Epidermal melanocyte (primary cell): ENCODE data around the gene GRIN2C.
A peak's percentile ranks its signal among the peaks of the same experiment; 100 is the strongest.
"Not testable (repeated sequence)": the region's sequence is repeated elsewhere in the genome, so short reads cannot be mapped to it uniquely, and the experiment has no call there.

Experiments used
- DNase-seq: peaks from one replicate; pipeline ENCODE4 v3.0.0; 2011; ENCODE audit warnings: low spot score; ENCODE audit not compliant: insufficient read length

GRIN2C gene

DNA sequence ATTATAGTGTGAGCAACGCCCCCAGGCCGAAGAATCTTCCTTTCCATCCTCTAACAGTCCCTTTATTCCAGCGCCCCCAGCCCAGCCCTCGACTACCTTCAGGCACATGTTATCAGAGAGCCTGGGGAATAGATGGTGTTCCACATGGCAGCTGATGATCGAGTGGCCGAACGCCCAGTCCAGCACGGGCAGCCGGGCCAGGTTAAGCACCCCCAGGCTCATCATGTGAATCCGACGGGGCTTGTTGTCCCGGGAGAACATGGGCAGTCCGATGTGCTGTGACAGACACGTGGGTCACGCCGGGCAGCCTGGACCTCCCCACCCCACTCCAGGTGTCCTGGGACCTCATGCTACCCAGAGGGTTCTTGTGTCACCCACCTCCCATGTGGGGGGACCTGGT is 19.6 kb upstream of the GRIN2C start:
- DNase-seq = no peak

DNA sequence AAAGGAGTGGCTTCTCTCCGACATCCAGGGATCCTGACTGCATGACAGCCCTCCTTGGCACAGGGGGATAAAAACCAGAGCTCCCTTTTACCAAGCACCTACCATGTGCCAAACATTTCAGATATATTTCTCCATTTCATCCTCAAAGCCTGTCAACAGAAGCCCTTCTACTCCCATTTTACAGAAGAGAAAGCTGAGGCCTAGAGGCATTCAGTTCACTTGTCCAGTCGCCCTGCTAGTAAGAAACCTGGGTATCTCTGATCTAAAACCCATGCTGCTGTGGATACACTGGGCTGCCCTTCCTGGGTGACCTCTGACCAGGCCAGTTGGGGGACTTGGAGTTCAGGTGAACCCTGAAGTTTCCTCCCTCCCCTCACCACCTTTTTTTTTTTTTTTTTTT is 19.0 kb upstream of the GRIN2C start:
- DNase-seq = no peak

- DNase-seq = no peak
These were observed 18.2 kb upstream of the GRIN2C start for GRCh38 chr17:74877592-74878548.

- DNase-seq = no peak
These were observed 16.4 kb upstream of the GRIN2C start for GRCh38 chr17:74875977-74876593.

GRCh38 chr17:74875155-74875976 is 15.7 kb upstream of the GRIN2C start:
- DNase-seq = no peak

DNA sequence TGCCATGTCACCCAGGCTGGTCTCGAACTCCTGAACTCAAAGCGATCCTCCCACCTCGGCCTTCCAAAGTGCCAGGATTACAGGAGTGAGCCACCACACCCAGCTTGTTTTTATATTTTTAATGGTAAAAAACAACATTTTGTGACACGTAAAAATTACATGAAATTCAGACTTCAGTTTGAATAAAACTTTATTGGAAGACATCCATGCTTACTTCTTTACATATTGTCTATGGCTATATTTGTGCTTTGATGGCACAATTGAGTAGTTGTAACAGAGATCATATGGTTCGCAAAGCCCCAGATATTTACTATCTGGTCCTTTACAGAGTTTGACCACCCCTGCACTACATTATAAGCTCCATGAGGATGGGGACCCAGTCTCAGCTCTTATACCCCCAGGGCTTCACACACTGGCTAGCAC is 14.9 kb upstream of the GRIN2C start:
- DNase-seq = no peak

- no peak for DNase-seq
These were observed 14.4 kb upstream of the GRIN2C start for GRCh38 chr17:74873874-74874614.

GRCh38 chr17:74873037-74873873 is 13.6 kb upstream of the GRIN2C start:
- peak; percentile 100 for DNase-seq

GRCh38 chr17:74872313-74873036 is 12.8 kb upstream of the GRIN2C start, which contains the start of gene FDXR:
Gene FDXR, minus strand, starts transcription at chr17:74872994. Its CDS starts 50 bp downstream, at chr17:74872944.
- DNase-seq = no peak

DNA sequence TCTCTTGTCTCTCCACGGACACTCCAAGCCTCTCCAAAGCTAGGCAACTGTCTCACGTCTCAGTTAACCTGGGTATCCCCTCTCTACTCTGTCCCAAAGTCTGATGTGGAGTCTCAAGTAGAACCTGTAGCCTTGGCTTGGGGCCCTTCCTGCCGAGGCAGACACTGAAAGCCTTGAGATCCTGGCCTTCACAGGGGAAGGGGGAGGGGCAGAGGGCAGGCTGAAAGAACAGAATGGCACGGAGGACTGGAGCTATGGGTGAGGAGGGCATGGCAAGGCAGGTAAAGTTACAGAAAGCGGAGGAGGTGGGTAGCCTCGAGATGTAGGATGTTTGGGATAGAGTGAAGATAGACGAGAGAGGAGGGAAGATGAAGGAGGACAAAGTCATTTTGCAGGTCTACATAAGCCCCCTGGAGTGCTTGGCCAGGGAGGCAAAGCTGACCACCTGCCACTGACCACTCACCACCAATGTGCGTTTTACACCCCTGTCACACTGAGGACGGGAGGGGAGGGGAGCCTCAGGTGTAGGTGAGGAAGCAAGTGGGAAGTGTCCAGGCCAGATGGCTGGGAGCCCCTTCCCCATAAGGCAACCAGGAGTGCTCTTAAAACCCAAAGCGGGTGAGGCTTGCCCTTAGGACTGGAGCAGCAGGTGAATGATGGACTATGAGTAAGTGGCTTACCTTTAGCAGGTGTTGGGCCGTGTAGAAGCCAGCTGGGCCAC is 11.8 kb upstream of the GRIN2C start:
- DNase-seq = no peak

DNA sequence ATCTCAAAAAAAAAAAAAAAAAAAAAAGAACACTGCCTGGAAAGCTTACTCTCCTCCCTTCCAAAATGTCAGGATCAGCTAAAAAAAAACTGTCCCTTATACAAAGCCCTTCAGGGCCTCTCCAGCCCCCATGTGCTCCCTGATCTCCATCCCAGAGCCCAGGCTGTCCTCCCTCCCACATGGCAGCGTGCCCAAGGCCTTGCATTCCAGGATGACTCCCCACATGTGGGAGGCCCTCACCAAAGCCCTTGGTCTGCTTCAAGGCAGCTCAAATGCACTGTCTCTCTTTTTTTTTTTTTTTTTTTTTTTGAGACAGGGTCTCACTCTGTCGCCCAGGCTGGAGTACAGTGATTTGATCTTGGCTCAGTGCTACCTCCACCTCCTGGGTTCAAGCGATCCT is 10.8 kb upstream of the GRIN2C start:
- no peak for DNase-seq

DNA sequence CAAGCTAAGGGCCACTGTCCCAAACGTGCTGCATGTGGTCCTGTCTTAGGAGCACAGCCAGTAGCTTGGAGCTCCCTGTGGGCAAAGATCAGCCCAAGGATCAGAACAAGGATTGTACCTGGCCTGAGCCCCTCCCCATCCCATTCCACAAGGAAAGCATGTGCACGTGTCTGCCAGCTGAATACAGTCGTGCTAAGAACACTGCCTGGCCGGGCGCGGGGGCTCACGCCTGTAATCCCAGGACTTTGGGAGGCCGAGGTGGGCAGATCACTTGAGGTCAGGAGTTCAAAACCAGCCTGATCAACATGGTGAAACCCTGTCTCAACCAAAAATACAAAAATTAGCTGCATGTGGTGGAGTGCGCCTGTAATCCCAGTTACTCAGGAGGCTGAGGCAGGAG is 10.3 kb upstream of the GRIN2C start:
- not testable (repeated sequence) for DNase-seq

GRCh38 chr17:74868908-74869255 is 9.2 kb upstream of the GRIN2C start:
- DNase-seq = no peak

GRCh38 chr17:74868251-74868907 is 8.7 kb upstream of the GRIN2C start:
- DNase-seq = no peak

- DNase-seq = no peak
These were observed 6.6 kb upstream of the GRIN2C start for GRCh38 chr17:74866198-74866835.

- no peak for DNase-seq
These were observed 6.0 kb upstream of the GRIN2C start for GRCh38 chr17:74865504-74866197.

- peak; percentile 97 for DNase-seq
These were observed 5.2 kb upstream of the GRIN2C start for GRCh38 chr17:74864866-74865395.
